CD4-positive, alpha-beta T cell treated with Interleukin-6 for 4 hours (primary cell): ENCODE measurements around the gene DMBX1.

Source experiments
- DNase-seq: peaks from one replicate; pipeline ENCODE4 v3.0.0-alpha.2; 2020; ENCODE audit warnings: mixed read lengths

DMBX1 gene

GRCh38 chr1:46508757-46509156 lies 19.1 kb downstream of the DMBX1 start:
- no peak for DNase-seq

- no peak for DNase-seq
These were observed 20.8 kb downstream of the DMBX1 start for GRCh38 chr1:46510341-46510997.

GRCh38 chr1:46510998-46511365 lies 21.3 kb downstream of the DMBX1 start:
- DNase-seq, result no peak

GRCh38 chr1:46512135-46512791 lies 22.6 kb downstream of the DMBX1 start:
- no peak for DNase-seq

GRCh38 chr1:46512792-46513190 lies 23.2 kb downstream of the DMBX1 start:
- DNase-seq, result no peak

- no peak for DNase-seq
These were observed 23.9 kb downstream of the DMBX1 start for GRCh38 chr1:46513536-46513935.

GRCh38 chr1:46515576-46515975 lies 25.9 kb downstream of the DMBX1 start:
- DNase-seq, result no peak

GRCh38 chr1:46516200-46516950 lies 26.7 kb downstream of the DMBX1 start:
- no peak for DNase-seq

GRCh38 chr1:46517010-46517600 lies 27.5 kb downstream of the DMBX1 start:
- no peak for DNase-seq

GRCh38 chr1:46517932-46518498 lies 28.4 kb downstream of the DMBX1 start:
- no peak for DNase-seq

- no peak for DNase-seq
These were observed 29.6 kb downstream of the DMBX1 start for GRCh38 chr1:46519209-46519608.

GRCh38 chr1:46520063-46520911 lies 30.7 kb downstream of the DMBX1 start:
- no peak for DNase-seq

GRCh38 chr1:46521414-46521813 lies 31.8 kb downstream of the DMBX1 start:
- no peak for DNase-seq

GRCh38 chr1:46522184-46522968 lies 32.7 kb downstream of the DMBX1 start:
- DNase-seq, result no peak

GRCh38 chr1:46522969-46523320 lies 33.3 kb downstream of the DMBX1 start:
- no peak for DNase-seq

- no peak for DNase-seq
These were observed 34.1 kb downstream of the DMBX1 start for GRCh38 chr1:46523496-46524353.

GRCh38 chr1:46524843-46525242 lies 35.2 kb downstream of the DMBX1 start:
- DNase-seq, result no peak

GRCh38 chr1:46525253-46525983 lies 35.8 kb downstream of the DMBX1 start:
- no peak for DNase-seq

- DNase-seq, result no peak
These were observed 36.5 kb downstream of the DMBX1 start for GRCh38 chr1:46526013-46526690.
